B cell (primary cell): ENCODE measurements around the gene MCF2L.

Experiments used
- EZH2 ChIP-seq: IDR thresholded peaks from 2 replicates; pipeline ENCODE4 v1.6.1; 2012; ENCODE audit warnings: borderline replicate concordance, low read depth, mild to moderate bottlenecking, moderate library complexity, low read length; ENCODE audit not compliant: insufficient read depth, poor library complexity, severe bottlenecking
- TF ChIP-seq, protein P1 (sequence below): fragments of 200-600 bp; IDR thresholded peaks from one replicate; pipeline ENCODE4 v1.8.0; 2022; ENCODE audit warnings: antibody characterized with exemption, mild to moderate bottlenecking

GRCh38 chr13:113042456-113042855 is 73.4 kb downstream of the MCF2L start:
- TF ChIP-seq, protein P1, sequence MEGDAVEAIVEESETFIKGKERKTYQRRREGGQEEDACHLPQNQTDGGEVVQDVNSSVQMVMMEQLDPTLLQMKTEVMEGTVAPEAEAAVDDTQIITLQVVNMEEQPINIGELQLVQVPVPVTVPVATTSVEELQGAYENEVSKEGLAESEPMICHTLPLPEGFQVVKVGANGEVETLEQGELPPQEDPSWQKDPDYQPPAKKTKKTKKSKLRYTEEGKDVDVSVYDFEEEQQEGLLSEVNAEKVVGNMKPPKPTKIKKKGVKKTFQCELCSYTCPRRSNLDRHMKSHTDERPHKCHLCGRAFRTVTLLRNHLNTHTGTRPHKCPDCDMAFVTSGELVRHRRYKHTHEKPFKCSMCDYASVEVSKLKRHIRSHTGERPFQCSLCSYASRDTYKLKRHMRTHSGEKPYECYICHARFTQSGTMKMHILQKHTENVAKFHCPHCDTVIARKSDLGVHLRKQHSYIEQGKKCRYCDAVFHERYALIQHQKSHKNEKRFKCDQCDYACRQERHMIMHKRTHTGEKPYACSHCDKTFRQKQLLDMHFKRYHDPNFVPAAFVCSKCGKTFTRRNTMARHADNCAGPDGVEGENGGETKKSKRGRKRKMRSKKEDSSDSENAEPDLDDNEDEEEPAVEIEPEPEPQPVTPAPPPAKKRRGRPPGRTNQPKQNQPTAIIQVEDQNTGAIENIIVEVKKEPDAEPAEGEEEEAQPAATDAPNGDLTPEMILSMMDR: no peak
- no peak for TF ChIP-seq EZH2
